NAMALWA (cell line): ENCODE results near the gene LPP.
A peak's percentile ranks its signal among the peaks of the same experiment; 100 is the strongest.
"Not testable (repeated sequence)": the region's sequence is repeated elsewhere in the genome, so short reads cannot be mapped to it uniquely, and the experiment has no call there.

ENCODE experiments used
- DNase-seq: peaks from one replicate; pipeline ENCODE4 v3.0.0-alpha.2; 2015; ENCODE audit warnings: low spot score

Gene LPP

DNA sequence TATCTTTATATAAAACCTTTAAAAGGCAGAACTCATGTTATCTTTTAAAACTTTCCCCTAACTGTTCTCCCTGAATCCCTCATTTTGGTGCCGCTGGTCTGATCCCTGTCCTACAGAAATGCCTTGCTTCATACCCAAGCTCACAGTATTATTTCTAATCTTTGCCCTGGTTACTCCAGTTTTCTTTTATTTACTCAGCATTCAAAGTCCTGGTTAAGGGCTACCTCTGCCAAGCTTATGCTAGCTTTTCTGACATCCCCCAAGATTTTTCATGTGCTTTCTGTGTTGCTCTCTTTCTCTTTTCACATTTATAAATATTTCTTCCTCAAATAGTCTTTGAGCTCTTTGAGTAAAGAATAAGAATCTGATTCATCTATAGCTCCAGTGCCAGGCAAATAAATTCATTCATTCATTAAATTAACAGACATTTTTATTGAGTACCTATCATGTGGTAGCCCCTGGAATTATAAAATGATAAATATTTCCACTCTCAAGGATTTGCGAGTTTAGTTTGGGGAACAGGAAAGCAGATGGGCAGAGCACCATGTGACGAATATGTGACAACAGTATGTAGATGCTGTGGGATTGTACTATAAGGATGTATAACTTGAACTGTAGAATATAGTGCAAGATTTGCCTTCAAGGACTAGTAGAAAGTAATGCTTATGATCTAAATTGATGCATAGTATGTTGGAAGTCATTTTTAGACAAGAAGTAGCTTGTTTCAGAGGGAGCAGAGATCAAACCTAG lies 247.5 kb downstream of the LPP start:
- no peak for DNase-seq

DNA sequence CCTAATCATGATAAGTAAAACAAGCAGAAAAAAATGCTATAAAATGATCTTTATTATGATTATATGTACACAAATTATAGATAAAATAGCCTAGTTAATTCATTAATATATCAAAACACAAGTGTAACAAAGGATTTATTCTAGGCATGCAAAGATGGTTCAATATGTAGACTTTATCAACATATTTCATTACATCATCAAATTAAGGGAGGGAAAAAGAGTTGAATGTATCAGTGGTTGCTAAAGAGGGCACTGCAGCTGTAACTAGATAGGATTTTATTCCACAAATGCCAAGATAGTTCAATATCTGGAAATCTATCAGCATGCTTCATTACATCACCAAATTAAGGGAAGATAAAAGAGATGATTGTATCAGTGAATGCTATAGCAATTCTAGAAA lies 248.3 kb downstream of the LPP start:
- no peak for DNase-seq

DNA sequence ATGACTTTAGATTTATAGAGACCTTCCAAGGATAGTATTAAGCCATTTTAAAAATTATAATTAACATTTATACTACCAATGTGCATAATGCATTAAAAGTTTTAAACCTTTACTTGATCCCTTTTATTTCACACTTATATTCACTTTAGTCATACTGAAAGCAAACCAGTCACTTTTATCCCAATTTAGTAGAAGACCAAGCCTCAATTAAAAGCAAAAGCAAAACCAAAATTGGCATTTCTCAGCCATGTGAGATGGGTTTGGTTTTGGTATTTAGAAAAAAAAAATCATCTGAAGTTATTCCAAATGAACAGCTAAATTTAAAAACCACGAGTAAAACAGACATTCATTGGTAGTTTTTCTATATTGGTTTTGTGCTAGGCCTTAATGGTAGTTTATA lies 249.4 kb downstream of the LPP start:
- no peak for DNase-seq

DNA sequence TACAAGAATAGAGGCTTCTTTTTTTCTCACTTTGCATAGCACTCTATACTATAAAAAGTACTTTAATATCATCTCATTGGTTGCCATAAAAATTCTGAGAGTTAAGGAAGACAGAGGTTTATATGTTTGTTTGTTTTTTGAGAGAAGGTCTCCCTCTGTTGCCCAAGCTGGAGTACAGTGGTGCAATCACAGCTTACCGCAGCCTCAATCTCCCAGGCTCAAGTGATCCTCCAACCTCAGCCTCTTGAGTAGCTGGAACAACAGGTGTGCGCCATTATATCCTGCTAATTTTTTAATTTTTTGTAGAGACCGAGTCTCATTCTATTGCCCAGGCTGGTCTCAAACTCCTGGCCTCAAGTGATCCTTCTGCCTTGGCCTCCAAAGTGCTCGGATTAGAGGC lies 250.2 kb downstream of the LPP start:
- no peak for DNase-seq

DNA sequence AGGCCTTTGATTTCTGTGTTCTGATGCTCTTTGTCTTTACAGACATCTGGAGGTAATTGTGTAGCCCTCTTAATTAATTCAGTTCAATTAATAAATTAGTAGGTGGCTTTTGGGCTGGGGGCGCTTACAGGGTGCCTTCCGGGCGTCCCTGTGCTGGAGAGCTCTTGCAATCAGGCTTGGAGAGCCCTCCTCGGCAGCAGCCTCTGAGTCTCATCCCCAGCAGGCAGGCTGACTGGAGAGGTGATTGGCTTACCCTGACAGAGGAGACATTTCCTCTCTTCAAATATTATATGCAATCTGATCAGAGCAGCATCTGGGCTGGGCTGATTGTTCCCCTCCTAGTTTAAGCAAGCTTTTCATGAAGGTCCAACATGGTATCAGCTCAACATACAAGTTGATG lies 250.7 kb downstream of the LPP start:
- DNase-seq, result no peak

DNA sequence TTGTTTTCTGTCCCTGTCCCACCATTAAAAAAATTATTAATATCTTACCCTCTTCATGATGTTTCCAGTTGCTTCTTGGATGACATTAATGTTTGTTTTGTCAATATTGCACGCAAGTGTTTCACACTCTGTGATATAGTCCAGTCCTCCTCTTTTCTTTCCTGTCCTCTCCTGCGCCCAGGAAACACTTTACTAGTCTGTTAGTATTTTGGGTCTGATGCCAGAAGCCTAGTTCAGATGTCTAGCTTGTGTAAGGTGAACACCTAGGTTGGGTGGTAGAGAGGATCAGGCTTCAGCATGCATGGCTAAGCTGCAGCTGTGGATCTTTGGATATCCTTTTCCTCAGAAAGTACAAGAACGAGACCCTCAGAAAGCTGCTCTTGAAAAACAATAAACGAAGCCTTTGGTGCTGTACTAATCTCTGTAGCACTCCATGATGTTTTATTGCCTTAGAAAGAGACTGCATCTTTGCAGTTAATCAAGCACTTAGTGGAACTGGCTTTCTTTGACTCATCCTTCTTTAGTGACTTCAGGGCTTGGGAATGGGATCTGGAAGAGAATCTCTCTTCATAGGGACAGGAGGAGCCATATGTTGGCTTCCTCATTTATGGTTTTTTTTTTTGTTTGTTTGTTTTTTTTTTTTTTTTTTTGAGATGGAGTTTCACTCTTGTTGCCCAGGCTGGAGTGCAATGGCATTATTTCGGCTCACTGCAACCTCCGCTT lies 253.4 kb downstream of the LPP start:
- DNase-seq, result no peak

DNA sequence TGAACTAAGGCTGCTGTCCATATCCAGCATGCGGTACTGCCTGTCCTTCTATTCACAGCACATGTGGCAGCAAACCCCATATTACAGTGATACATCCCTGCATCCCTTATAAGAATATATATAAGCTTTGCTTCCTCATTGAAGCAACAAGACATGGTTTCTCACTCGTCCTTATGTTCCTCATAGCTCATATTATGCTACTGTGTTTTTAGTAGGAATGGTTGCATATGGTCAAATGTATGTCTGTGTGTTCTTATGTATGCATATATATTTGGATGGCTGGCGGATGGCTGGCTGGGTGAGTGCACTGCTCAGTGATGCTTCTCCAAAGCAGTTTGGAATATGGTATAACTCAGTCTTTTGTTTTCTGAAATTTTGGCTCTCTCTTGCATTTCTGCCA lies 254.9 kb downstream of the LPP start:
- DNase-seq, result no peak

DNA sequence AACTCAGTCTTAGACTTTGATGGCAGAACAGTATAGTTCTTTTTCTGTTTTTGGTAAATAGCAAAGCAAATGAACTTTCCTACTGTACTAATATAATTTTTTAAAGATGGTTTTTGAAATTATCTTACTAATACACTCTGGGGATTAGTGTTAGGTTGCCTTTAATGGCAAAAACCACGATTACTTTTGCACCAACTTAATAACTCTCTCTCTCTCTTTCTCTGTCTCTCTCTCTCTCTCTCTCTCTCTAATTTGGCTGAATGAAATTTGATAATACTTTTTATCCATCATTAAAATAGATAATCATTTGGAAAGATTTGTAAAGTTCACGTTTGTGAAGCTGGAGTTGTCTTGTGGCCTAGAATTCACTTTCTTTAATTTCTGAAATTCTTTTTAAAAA lies 257.8 kb downstream of the LPP start:
- no peak for DNase-seq

DNA sequence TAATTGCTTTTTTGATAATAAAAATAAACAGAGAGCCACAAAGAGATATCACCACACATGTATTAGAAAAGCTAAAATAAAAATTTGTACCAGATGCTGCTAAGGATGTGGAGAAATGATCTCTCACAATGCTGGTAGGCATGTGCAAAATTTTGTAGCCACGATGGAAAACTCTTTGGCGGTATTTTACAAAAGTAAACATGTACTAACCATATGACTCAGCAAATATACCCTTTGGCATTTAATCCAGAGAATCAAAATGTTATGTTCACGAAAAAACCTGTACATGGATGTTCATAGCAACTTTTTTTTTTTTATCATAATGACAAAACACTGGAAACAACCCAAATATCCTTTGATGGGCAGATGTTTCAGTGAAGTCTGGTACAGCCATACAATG lies 261.2 kb downstream of the LPP start:
- no peak for DNase-seq

DNA sequence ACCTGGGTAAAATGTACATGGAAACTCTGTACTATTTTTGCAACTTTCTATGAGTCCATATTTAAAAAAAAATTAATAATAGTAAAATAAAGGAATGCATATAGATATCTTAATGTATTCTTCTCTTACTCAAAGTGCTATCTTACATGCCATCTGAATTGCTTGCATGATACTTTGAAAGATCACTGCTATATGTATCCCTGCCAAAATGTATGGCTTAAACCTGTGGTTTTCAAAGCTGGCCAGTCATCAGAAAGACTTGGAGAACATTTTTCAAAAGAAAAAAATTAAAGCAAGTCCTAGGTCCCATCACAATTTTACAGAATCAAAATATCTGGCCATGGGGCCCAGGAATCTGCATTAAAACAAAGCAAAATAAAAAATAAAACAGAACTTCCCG lies 262.1 kb downstream of the LPP start:
- no peak for DNase-seq

DNA sequence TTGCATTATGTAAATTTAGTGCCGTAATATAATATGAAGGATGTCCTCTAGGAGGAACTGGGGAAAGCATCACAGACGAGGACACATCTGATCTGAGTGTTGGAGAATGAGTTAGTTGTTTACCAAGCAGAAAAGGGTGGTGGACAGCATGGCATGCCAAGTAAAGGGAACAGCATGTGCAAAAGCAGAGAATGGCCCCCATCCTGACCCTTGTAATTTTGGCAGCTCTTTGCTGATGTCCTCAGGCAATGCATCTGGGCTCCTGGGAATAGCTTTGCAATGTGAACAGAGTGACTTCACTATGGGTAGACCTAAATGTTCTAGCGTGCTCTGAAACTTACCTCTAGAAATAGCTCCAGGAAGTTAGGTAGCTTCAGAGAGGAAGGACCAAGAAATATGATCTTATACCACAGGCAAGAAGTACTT lies 263.3 kb downstream of the LPP start:
- DNase-seq, result peak; percentile 35

DNA sequence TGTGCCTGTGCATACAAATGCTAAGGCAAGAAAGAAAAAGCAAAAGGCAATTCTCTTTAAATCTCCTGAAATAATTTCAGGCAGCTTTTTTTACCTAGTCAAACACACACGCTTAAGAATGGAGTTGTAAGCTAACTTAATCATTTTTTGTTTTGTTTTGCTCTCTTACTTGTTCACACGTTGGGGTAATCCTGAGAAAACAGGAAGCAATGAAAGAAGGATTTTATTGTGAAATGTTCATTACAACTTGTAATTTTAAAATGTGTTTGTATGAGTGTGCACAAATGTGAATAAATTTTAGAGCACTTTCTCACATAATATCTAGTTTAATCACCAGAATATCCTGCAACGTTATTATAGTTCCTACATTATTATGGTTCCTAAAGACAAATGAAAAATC lies 263.8 kb downstream of the LPP start:
- no peak for DNase-seq

DNA sequence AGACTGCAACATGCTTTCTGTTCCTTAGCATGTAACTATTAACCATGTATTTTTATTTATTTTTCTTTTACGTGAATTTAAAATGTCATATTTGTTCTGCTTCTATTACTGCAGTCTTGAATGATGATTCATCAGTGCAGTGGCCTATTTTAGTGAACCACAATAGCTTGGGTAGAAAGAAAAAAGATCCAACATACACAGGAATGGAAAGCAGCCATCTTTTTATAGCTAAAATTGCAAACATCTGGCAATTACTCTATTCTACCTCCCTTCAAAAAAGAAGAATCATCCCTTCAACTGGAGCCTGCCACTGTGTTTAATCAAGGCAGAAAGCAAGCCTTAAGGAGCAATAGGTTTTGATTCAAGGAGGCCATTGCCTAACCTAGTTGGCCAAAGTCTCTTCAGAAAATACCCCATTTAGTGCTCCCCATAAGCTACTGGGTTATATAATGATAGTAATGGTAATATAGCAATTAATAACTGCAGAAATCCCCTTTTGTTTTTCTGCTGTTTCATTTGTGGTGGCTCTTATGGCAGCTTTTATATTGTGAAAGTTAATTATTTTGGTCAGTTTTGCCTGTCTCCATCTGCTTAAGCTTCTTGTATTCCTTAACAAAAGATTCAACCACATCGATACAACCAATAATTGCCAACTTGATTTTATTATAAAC lies 267.3 kb downstream of the LPP start:
- peak; percentile 38 for DNase-seq

DNA sequence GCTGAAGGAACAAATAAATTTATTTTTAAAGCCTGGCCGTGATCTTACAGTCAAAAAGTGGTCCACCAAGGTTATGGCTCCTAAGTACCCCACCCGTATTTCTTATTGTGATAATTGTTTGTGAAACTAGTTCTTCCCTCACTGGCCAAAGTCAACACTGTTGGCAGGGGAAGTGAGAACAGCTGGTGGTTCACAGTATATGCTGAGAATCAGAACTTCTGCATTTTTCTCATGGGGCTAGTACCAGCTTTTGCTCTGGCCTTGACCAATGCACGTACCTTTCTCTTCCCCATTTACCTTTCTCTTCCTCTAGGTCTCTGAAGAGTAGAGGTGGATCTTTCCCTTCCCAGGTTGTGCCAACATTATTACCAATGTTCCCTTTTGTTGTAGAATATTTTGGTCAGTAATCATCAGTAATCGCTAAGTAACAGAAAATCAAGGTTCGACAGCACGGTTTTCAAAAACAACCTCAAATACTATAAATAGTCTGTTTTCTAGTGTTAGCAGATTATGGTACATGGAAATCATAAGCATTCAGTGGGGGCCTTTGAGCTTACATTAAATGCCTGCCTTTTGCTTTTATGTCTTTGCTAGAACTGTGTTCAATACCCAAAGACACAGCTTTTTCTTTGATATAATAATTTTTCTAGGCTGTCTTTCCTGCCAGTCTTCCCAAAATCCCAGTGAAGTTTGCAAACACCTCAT lies 268.0 kb downstream of the LPP start:
- peak; percentile 91 for DNase-seq

DNA sequence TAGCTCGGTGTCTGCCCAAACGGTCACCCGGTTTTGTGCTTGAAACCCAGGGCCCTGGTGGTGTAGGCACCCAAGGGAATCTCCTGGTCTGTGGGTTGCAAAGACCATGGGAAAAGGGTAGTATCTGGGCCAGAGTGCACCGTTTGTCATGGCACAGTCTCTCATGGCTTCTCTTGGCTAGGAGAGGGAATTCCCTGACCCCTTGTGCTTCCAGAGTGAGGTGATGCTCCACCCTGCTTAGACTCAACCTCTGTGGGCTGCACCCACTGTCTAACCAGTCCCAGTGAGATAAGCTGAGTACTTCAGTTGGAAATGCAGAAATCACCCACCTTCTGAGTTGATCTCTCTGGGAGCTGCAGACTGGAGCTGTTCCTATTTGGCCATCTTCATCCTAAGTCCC lies 274.0 kb downstream of the LPP start:
- DNase-seq, result not testable (repeated sequence)

DNA sequence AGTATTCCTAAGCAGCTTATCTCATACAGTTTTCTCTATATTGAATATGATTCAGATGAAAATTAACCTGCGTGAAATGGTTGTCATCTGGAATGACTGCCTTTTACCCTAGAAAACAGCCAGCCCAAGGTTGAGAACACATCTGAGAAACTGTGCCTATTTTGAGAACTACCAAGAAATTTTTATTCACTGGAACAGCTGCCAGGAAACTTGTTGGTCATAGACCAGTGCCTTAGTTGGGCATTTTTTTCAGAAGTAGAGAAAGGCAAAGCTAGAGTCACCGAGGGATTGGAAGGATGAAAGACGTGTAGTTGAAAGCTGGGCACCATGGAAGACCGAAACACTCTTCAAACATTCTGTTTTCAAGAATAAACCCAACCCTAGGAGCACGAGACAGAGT lies 277.1 kb downstream of the LPP start:
- no peak for DNase-seq

DNA sequence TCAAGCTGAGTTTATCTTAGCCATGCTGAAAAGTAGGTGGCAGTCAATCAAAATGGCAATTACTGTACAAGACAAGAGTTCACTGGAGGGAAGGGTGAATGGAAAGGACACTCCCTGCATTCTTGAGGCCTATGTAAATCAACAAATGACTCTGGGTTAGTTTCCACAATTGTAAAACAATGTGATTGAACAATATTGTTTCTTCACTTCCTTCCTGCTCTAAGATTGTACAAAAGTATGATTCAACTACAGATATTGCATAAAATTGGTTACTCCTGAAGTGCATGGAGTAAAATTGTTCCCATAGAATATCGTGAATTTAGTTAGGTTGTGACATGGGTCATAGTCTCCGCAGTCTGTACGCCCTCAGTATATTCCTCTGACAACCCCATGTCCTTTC lies 277.6 kb downstream of the LPP start:
- DNase-seq, result no peak

DNA sequence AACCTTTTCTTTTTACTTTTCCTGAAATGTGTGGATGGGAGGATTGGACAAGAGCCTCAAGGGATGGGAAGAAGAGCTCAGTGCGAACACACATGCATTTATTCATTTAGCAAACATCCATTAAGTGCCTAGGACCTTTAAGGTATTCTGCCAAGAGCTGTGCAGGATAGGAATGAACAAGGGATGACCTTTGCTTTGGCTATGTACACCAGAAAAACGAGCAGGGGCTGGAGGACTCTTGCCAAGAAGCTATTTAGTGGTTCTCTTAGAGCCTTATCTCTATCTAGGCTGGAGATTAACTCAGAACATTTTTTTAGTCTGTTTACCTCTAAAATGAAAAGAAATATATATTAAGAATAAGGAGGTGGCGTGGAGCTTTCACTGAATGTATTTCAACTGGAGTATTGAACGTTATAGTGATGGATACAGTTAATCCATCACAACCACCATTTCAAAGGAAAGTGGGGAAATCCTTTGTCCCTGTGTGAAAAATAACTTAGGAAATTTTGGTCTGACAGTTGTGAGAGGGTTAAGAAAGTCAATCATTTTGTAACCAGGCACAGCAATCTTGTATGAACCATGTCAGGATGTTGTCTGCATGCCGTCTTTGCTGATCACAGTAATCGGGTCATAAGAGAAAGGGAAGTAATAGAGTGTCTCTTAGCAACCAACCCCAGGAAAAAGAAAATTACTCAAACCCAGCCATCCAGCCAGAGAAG lies 279.0 kb downstream of the LPP start:
- no peak for DNase-seq

DNA sequence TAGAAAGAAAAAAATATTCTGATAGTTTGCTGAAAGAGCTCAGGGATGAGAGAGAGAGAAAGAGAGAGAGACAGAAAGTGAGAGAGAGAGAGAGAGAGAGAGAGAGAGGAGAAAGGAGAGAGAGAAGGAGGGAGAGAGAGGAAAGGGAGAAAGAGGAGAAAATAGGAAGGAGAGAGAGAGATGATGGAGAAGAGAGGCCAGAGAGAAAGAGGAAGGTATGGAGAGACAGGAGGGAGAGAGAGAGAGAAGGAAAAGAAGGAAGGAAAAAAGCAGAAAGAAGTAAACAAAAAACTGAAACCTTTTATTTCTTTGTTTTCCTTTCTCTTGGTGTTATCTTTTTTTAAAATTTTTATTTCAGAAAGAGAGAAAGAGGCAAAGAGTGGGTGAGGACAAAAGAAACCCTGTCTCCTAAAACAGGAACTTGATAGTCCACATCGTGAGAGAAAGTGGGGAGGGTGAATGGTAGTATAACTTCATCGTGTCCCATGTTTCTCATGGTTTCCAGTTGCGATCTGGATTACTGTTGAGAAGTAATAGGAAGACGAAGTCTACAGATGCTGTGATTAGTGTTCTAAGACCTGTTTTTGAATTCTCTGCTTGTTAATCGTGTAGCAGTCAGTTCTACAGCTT lies 279.7 kb downstream of the LPP start:
- no peak for DNase-seq

DNA sequence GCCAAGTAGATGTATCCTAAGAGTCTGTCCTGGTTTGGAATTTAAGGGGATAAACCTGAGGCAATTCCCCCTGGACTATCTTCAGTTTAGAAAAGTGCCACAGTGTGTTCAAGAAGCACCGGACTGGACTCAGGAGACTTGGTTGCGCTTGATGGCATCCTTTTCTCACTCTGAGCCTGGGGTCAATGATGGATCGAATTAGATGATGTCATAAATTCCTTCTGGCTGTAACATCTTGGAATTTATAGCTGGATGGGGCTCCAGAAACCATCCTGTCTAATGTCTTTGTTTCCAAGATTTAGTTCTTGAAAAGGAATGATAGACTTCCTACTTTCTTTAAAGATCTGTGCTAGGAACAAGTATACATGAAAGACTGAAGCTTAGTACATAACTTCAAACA lies 280.6 kb downstream of the LPP start:
- DNase-seq, result no peak

DNA sequence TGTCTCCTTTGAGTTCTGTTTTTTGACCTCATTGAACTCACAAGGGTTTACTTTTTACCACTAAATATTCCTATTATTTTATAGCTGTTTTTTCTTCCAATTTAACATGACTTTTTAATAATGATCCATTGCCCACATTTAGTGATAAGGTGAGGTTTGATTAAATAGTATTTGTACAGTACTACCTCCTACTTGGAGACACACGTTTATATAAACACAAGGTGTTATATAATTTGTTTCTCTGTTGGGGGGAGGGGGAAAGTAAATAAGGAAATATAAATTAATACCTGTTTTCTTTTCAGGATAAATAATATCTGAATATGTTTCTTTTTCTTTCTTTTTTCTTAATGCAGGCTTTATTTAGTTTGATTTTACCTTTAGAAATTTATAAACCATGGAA lies 281.3 kb downstream of the LPP start:
- DNase-seq, result no peak

DNA sequence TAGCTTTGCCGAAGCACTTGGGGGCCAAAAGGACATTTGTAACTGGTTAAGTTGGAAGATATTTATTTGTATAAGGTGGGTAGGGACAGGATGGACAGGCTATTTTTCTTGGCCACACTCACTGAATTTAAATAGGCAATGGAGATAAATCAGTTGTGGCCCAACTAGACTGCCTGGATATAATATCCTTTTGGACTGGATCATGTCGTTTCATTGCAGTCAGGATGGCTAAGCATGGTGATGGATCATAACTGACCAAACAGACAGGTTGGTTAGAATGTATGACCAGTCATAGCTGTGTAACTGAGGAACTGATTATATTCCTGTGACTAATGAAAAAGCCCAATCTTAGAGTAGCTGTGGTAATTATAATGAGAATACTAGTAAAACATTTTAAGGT lies 284.0 kb downstream of the LPP start:
- DNase-seq, result no peak
